Type B pancreatic cell (in vitro differentiated cells): ENCODE data around the gene KRT33B. TPM values are rescaled to one million over a fixed set of nuclear protein-coding genes. Genes with fewer than 3 reads are reported as not detected.

ENCODE experiments used
- DNase-seq: peaks from one replicate; pipeline ENCODE4 v3.0.0; 2021; ENCODE audit warnings: mixed read lengths; ENCODE audit not compliant: unreplicated experiment; ENCODE audit errors: extremely low spot score
- H3K27ac Mint-ChIP-seq: 2 replicates; pipeline ENCODE4 v1.8.0; 2021; ENCODE audit warnings: mild to moderate bottlenecking, mixed read lengths
- H3K27me3 Mint-ChIP-seq: 2 replicates; pipeline ENCODE4 v1.8.0; 2021; ENCODE audit warnings: mixed read lengths
- H3K36me3 Mint-ChIP-seq: 2 replicates; pipeline ENCODE4 v1.8.0; 2021; ENCODE audit warnings: mixed read lengths
- H3K4me1 Mint-ChIP-seq: one replicate; pipeline ENCODE4 v1.8.0; 2021; ENCODE audit warnings: mixed read lengths; ENCODE audit not compliant: unreplicated experiment
- H3K4me3 Mint-ChIP-seq: 2 replicates; pipeline ENCODE4 v1.8.0; 2021; ENCODE audit warnings: mild to moderate bottlenecking, mixed read lengths
- H3K9me3 Mint-ChIP-seq: 2 replicates; pipeline ENCODE4 v1.8.0; 2021; ENCODE audit warnings: mixed read lengths
- CTCF ChIP-seq: fragments of 200-600 bp; sonication (generic); conservative IDR thresholded peaks from 2 replicates; pipeline ENCODE4 v1.5.0; 2021; ENCODE audit warnings: antibody characterized with exemption, mild to moderate bottlenecking
- total RNA-seq: library from RNA; stranded (reverse); gene quantifications from 2 replicates; pipeline ENCODE4 v1.2.1, GENCODE V29; 2021; ENCODE audit warnings: low replicate concordance

KRT33B gene
- total RNA-seq, 1 donor from 2014 or later, result not detected

- no peak for TF ChIP-seq CTCF
- Mint-ChIP-seq H3K27ac (no peak overlapping the region), H3K4me3 (no peak overlapping the region), H3K9me3 (no peaks in the 10 kb centered on the region), H3K4me1 (peaks cover 8% of the 10 kb centered on the region), H3K27me3 (no peaks in the 10 kb centered on the region), H3K36me3 (no peaks in the 10 kb centered on the region)
- no peak for DNase-seq
Observed at GRCh38 chr17:41331606-41332005, 38.0 kb downstream of the KRT33B start.

- no peaks in the 10 kb centered on the region for H3K27me3 Mint-ChIP-seq
- peak; percentile 82 for TF ChIP-seq CTCF
- no peak for DNase-seq
- peaks cover 8% of the 10 kb centered on the region for H3K4me1 Mint-ChIP-seq
- H3K4me3 Mint-ChIP-seq, result no peak overlapping the region
- no peaks in the 10 kb centered on the region for H3K36me3 Mint-ChIP-seq
- no peak overlapping the region for H3K27ac Mint-ChIP-seq
- no peaks in the 10 kb centered on the region for H3K9me3 Mint-ChIP-seq
Observed at GRCh38 chr17:41329279-41329948, 40.2 kb downstream of the KRT33B start.

GRCh38 chr17:41328207-41328606, 41.4 kb downstream of the KRT33B start:
- Mint-ChIP-seq H3K36me3 (no peaks in the 10 kb centered on the region), H3K4me1 (no peaks in the 10 kb centered on the region), H3K4me3 (no peak overlapping the region), H3K27ac (no peak overlapping the region), H3K9me3 (no peaks in the 10 kb centered on the region), H3K27me3 (no peaks in the 10 kb centered on the region)
- no peak for DNase-seq
- TF ChIP-seq CTCF, result no peak

GRCh38 chr17:41327411-41328120, 42.0 kb downstream of the KRT33B start:
- Mint-ChIP-seq H3K9me3 (no peaks in the 10 kb centered on the region), H3K4me1 (peaks cover 3% of the 10 kb centered on the region), H3K27ac (no peak overlapping the region), H3K4me3 (no peak overlapping the region), H3K27me3 (no peaks in the 10 kb centered on the region), H3K36me3 (no peaks in the 10 kb centered on the region)
- TF ChIP-seq CTCF, result no peak
- DNase-seq, result no peak

- no peaks in the 10 kb centered on the region for H3K27me3 Mint-ChIP-seq
- no peak for DNase-seq
- no peak overlapping the region for H3K4me3 Mint-ChIP-seq
- TF ChIP-seq CTCF, result no peak
- H3K9me3 Mint-ChIP-seq, result no peaks in the 10 kb centered on the region
- H3K27ac Mint-ChIP-seq, result no peak overlapping the region
- no peaks in the 10 kb centered on the region for H3K36me3 Mint-ChIP-seq
- H3K4me1 Mint-ChIP-seq, result peaks cover 6% of the 10 kb centered on the region
Observed at GRCh38 chr17:41326173-41327145, 43.2 kb downstream of the KRT33B start.
